HG03378 (cell line): ENCODE results near the gene ASAH2.
"Not testable (repeated sequence)": the region's sequence is repeated elsewhere in the genome, so short reads cannot be mapped to it uniquely, and the experiment has no call there.

Experiments
- ATAC-seq: cut with Tn5 transposase; IDR thresholded peaks from one replicate; pipeline ENCODE4 v1.9.1; 2021; ENCODE audit warnings: mild to moderate bottlenecking, moderate library complexity; ENCODE audit not compliant: unreplicated experiment

Gene ASAH2

GRCh38 chr10:50251394-50251793, at the start of gene ASAH2:
TSS of gene ASAH2 (minus strand) at chr10:50251516. CDS start at chr10:50248610, 2,906 bp downstream.
- ATAC-seq: no peak

DNA sequence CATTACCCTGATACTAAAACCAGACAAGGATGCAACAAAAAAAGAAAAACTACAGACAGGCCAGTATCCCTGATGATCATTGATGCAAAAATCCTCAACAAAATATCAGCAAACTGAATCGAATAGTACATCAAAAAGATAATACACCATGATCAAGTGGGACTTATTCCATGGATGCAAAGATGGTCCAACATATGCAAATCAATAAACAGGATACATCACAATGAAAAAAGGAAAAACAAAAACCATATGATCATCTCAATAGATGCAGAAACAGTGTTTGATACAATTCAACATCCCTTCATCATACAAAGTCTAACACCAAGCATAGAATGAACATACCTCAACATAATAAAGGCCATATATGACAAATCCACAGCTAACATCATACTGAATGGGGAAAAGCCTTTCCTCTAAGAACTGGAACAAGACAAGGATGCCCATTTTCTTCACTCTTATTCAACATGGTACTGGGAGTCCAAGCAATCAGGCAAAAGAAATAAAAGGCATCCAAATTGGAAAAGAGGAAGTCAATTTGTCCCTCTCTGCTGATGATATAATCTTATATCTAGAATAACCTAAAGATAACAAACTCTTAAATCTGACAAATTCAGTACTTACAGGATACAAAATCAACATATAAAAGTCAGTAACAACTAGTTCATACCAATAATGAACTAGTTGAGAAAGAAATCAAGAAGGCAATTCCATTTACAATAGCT, 48.8 kb upstream of the ASAH2 start:
- no peak for ATAC-seq

DNA sequence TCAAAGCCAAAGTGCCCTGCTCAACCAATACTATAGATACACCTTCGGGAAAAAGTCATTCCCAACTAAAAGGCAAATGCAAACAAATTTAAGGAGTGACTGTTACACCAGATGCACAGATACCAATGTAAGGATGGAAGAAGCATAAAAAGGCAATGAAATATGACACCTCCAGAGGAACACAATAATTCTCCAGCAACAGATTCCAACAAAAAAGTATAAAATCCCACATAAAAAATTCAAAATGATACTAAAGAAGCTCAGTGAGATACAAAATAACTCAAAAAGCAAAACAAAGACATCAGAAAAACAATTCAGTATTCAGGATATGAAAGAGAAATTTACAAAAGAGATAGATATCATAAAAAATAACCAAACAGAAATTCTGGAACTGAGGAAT, 44.1 kb upstream of the ASAH2 start:
- no peak for ATAC-seq

- ATAC-seq: no peak
Measured at GRCh38 chr10:50294582-50294981, 43.3 kb upstream of the ASAH2 start.

DNA sequence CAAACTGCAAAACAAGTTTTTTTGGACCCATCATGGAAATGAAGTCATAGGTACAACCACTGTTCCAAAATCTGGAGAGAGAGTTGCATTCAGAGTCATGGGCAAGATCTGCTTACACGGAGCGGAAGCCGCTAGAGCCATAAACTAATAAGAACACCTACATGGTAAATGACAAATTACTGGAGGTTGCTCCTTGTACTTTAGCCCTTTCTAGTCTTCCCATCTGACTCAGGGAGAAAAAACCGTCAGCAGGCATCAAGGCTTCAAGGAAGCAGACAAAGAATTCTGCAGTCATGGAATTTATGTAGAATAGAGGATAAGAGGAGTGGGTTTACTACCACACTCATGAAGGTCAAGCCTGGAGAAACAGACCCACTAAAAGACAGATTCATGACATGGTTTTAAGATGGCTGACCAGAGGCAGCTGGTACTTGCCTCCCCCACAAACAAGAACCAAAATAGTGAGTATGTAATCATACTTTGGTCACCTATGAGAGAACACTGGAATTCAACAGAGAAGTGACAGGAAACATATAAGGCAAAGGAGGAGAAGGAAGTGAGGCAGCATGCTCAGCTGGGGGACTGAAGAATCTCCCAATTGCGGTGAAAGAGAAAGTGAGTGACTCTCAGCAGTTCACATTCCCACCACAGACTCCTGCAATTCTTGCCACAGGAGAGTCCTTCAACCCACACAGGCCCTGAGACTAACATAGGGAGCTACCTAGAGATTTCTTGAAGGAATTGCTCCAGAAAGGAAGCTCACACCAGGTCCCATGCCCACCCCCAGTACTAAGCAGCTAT, 42.4 kb upstream of the ASAH2 start:
- no peak for ATAC-seq

DNA sequence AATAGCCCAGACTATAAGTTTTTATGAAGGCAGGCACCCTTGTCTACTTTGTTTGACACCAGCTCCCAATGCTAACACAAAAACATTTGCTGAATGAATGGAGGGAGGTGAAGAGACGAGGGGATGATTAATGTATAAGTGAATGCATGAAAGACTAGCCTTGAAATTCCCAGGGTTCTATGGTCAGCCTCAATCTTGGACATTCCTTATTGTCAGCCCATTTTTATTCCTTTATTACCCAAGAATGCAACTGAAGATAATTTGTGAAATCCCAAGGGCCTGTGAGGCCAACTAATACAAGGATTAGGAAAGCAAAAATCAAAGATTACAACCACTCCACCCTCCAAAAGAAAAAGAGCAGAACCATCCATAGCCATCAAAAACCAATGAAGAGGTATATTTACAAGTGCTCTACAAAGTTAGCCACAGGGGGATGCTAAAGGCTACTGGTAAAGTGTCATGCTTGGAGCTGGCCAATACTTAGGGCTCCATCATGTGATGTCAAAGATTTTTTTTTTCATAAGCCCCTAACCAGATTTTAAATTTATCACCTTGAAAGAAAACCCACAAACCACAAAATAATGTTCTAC, 40.0 kb upstream of the ASAH2 start:
- no peak for ATAC-seq

GRCh38 chr10:50289196-50289595, 37.9 kb upstream of the ASAH2 start:
- ATAC-seq: no peak

DNA sequence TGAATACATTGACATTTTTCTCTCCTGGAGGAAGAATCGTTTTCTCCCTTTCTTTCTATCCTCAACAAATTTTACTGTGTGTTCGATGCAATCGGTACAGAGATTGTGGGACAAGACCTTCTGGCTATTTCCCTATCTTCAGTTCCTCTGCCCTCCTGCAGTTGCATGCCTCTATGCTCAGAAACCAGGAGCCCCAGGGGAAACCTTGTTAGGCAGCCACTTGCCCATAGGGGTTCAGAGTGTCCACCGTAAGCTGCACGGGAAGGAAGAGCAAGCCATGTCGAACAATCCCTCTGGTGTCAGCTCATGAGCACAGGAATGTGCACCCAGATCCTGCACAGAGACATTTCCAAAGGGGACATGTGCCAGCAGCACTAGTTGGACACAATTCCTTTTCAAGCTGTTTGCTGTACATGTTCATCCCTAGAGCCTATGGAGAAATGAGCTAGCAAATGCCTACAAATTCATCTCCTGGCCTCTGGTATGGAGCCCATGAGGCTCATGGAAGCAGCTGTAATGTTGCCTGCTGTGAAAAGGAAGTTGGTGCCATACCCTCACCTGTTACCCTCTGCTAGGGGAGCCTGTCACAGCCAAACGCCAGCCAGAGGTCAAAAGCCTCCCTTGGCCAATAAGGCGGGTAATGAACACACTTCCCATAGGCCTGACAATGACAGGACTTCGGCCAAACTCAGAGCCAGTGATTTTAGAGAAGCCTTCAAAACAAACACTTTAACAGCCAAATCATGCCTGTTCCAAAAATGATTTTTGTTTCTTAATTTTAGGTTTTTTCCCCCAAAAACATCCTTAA, 35.9 kb upstream of the ASAH2 start:
- no peak for ATAC-seq

DNA sequence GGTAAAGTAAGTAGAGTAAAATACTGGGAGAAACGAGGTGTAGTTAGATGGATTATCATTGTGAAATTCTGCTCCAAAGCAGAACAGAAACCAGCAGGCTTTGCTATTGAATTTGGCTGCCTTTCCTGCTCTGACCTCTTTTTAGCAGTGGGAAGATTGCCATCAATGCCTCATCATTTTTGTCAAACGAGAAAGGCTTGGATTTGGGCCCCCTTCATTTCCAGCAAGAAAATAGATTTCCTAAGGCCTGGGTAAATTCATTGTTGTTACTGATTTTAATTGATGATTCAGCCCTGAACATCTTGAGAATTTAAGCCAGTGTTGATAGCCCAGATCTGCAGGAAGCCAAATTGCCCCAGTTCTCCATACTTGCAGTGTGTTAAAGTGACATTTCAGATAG, 35.2 kb upstream of the ASAH2 start:
- ATAC-seq: no peak

GRCh38 chr10:50281967-50282522, 30.7 kb upstream of the ASAH2 start:
- no peak for ATAC-seq

DNA sequence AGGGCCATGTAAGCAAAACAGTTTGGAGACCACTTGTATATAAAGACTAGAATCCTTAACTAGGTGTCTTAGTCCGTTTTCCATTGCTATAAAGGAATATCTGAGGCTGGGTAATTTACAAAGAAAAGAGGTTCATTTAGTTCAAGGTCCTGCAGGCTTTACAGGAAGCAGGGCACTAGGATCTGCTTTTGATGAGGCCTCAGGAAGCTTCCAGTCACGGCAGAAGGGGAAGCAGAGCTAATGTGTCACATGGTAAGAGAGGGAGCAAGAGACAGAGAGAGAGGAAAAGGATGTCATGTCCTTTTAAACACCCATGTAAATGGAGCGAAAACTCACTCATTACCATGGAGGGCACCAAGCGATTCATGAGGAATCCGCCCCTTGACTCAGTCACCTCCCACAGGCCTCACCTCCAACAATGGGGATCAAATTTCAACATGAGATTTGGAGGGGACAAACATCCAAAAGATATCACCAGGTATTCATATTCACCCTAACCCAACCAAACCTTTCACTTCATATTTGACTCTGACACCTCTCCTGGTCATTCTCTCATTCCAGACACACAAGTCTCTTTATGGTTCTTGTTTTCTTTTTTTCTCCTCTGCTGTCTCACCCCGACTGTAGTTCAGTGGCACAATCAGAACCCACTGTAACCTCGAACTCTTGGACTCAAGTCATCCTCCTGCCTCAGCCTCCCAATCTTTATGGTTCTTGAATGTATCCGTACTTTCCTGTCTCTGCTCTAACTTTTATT, 30.1 kb upstream of the ASAH2 start:
- ATAC-seq: no peak

GRCh38 chr10:50280049-50280841, 28.9 kb upstream of the ASAH2 start:
- no peak for ATAC-seq

DNA sequence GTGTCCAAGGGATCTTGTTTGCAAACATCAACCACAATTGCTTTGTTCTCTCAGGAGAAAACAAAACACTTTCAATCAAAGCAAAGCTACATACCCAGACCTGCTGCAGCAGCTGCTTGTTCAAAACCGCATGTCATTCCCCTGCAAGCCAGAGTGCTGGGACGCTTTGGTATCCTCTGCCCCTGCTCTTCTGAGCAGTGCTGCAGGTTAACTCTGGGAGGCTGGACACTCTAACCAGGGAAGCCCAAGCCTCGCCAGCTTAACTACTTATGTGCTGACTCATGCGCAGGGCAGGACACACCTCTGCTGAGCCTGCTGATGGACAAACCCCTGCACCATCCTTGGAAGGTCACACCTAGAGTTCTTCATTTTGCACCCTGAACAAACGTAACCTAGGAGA, 28.2 kb upstream of the ASAH2 start:
- no peak for ATAC-seq

DNA sequence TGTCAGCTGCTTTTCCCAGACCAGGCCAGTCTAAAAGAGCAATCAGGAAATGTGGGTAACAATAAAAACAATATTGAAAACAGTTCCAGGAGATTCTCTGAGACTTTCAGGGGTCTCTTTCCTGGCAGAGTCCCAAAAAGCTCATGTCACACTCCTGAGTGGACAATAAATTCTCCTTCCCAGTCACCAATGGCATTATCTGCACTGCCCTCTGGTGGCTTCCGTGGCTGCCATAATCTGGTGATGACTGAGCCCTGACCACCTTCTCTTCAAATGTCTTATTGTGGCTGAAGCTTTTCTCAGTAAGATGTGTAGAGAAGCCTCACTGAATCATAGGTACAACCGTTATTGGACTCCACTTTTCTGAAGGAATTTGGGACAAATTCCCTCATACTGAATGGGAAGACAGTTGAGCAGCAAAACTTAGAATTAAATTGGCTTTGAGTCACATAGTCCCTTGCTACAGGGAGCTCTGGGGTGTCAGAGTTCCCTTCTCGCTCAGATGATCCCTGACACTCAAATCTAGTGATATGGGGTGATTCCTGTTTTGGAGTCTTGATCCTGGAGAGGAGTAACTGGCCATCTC, 24.4 kb upstream of the ASAH2 start:
- ATAC-seq: peak; percentile 80

DNA sequence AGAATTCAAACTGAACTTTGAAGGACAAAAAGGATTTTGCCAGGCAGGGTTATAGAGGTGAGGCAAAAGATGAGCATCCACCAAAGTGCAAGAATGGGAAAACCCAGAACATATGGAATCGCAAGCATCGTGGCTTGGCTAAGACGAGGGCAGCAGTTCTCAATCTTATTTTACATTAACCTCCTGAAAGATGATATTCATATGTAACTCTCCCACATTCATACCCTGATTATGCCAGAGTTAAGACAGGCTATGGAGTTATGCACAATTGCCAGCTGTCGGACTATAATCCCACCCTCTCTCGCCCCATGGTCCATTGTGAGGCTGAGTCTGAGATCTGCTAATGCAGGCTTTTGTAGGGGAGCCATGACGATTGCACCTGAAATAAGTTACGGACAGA, 21.2 kb upstream of the ASAH2 start:
- no peak for ATAC-seq

- ATAC-seq: no peak
Measured at GRCh38 chr10:50271564-50272250, 20.4 kb upstream of the ASAH2 start.

DNA sequence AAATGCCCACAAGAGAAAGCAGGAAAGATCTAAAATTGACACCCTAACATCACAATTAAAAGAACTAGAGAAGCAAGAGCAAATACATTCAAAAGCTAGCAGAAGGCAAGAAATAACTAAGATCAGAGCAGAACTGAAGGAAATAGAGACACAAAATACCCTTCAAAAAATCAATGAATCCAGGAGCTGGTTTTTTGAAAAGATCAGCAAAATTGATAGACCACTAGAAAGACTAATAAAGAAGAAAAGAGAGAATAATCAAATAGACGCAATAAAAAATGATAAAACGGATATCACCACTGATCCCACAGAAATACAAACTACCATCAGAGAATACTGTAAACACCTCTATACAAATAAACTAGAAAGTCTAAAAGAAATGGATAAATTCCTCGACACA, 16.6 kb upstream of the ASAH2 start:
- not testable (repeated sequence) for ATAC-seq

DNA sequence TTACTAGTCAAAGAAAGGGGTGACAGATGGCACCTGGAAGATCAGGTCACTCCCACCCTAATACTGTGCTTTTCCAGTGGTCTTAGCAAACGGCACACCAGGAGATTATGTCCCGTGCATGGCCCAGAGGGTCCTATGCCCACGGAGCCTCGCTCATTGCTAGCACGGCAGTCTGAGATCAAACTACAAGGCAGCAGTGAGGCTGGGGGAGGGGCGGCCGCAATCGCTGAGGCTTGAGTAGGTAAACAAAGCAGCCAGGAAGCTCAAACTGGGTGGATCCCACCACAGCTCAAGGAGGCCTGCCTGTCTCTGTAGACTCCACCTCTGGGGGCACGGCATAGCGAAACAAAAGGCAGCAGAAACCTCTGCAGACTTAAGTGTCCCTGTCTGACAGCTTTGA, 11.3 kb upstream of the ASAH2 start:
- not testable (repeated sequence) for ATAC-seq
